Activated CD4-positive, alpha-beta T cell treated with anti-CD3 and anti-CD28 coated beads, Interleukin-2, amount 10 ng/mL, durations not matched to agents 7 days and 5 days (primary cell): ENCODE data around the gene ZNF416. TPM values are rescaled to one million over a fixed set of nuclear protein-coding genes. Genes with fewer than 3 reads are reported as not detected.

Experiments used
- CTCF ChIA-PET: fragments of 350-600 bp; sonication (Branson Sonifier 250); formaldehyde crosslinking; loops from one replicate; lab custom pipeline; 2021; ENCODE audit warnings: antibody characterized with exemption; lab: Charles Lee
- POLR2A ChIA-PET: fragments of 350-600 bp; sonication (Branson Sonifier 250); formaldehyde crosslinking; loops from one replicate; lab custom pipeline; 2021; ENCODE audit warnings: antibody characterized with exemption; lab: Charles Lee
- DNase-seq: peaks from one replicate; pipeline ENCODE4 v3.0.0-alpha.2; 2020
- H3K27ac Mint-ChIP-seq: one replicate; pipeline ENCODE4 v1.8.0; 2021; ENCODE audit warnings: mild to moderate bottlenecking, moderate library complexity, mixed read lengths
- H3K27me3 Mint-ChIP-seq: one replicate; pipeline ENCODE4 v1.8.0; 2021; ENCODE audit warnings: mixed read lengths
- H3K36me3 Mint-ChIP-seq: one replicate; pipeline ENCODE4 v1.8.0; 2021; ENCODE audit warnings: low read depth, mixed read lengths
- H3K4me1 Mint-ChIP-seq: one replicate; pipeline ENCODE4 v1.8.0; 2021; ENCODE audit warnings: mixed read lengths
- H3K4me3 Mint-ChIP-seq: one replicate; pipeline ENCODE4 v1.8.0; 2021; ENCODE audit warnings: mild to moderate bottlenecking, moderate library complexity, mixed read lengths
- H3K9me3 Mint-ChIP-seq: one replicate; pipeline ENCODE4 v1.8.0; 2021; ENCODE audit warnings: mixed read lengths
- total RNA-seq, 2 experiments: library from RNA; stranded (reverse); gene quantifications; one replicate each; pipeline ENCODE4 v1.2.3, GENCODE V29; 2021

Gene ZNF416
- total RNA-seq, 2 experiments from 2014 or later: 7.2 to 7.8 TPM

- ChIA-PET POLR2A (no interaction called here), CTCF (no interaction called here)
- Mint-ChIP-seq H3K36me3 (peaks cover 96% of the 10 kb centered on the region), H3K27me3 (no peaks in the 10 kb centered on the region), H3K9me3 (peaks cover 81% of the 10 kb centered on the region), H3K4me3 (no peak overlapping the region), H3K4me1 (no peaks in the 10 kb centered on the region), H3K27ac (no peak overlapping the region)
- no peak for DNase-seq
Observed at GRCh38 chr19:57546513-57546912, 32.2 kb downstream of the ZNF416 start.

- H3K27ac Mint-ChIP-seq: no peak overlapping the region
- H3K36me3 Mint-ChIP-seq: peaks cover 93% of the 10 kb centered on the region
- DNase-seq: no peak
- no peaks in the 10 kb centered on the region for H3K27me3 Mint-ChIP-seq
- ChIA-PET CTCF (no interaction called here), POLR2A (no interaction called here)
- peaks cover 78% of the 10 kb centered on the region for H3K9me3 Mint-ChIP-seq
- no peaks in the 10 kb centered on the region for H3K4me1 Mint-ChIP-seq
- H3K4me3 Mint-ChIP-seq: no peak overlapping the region
Observed at GRCh38 chr19:57537953-57538547, 40.7 kb downstream of the ZNF416 start.

GRCh38 chr19:57527136-57527881 lies 51.4 kb downstream of the ZNF416 start, which contains the start of gene ZNF549:
TSS of gene ZNF549 (plus strand) at chr19:57527356. CDS start at chr19:57527574, 218 bp downstream.
- H3K36me3 Mint-ChIP-seq: peaks cover 42% of the 10 kb centered on the region
- ChIA-PET CTCF (interaction anchor here (0.6 kb wide), 2 partner anchors 20 to 121 kb away, joined by 3 read pairs; no protein-coding TSS in a partner anchor), POLR2A (no interaction called here)
- peaks cover 50% of the 10 kb centered on the region for H3K9me3 Mint-ChIP-seq
- DNase-seq: peak; percentile 92
- H3K27ac Mint-ChIP-seq: peak within 1 kb of the TSS; percentile 92
- H3K27me3 Mint-ChIP-seq: no peaks in the 10 kb centered on the region
- peaks cover 21% of the 10 kb centered on the region for H3K4me1 Mint-ChIP-seq
- peak within 1 kb of the TSS; percentile 92 for H3K4me3 Mint-ChIP-seq

Other genes starting within 250 kb of the ZNF416 start
- gene ZNF304, start 227.6 kb downstream of the ZNF416 start, total RNA-seq: 1 to 10 TPM; 9.0 TPM
- gene TRAPPC2B, start 215.4 kb downstream of the ZNF416 start, total RNA-seq: 10 to 100 TPM in 1 of 2 experiments, 1 to 10 TPM in 1; 9.0 to 10.3 TPM
- 1 to 10 TPM; 4.6 TPM for gene ZNF547, start 215.4 kb downstream of the ZNF416 start, total RNA-seq
- gene ZNF548, start 189.1 kb downstream of the ZNF416 start, total RNA-seq: 10 to 100 TPM; 29.1 to 31.8 TPM
- gene ZNF17, start 167.8 kb downstream of the ZNF416 start, total RNA-seq: 10 to 100 TPM; 14.3 to 15.7 TPM
- gene ZNF749, start 143.6 kb downstream of the ZNF416 start, total RNA-seq: 10 to 100 TPM; 11.2 to 12.5 TPM
- under 1 TPM; 0.15 to 0.21 TPM for gene VN1R1, start 121.8 kb downstream of the ZNF416 start, total RNA-seq
- gene ZNF772, start 101.3 kb downstream of the ZNF416 start, total RNA-seq: 1 to 10 TPM; 9.0 to 9.2 TPM
- 10 to 100 TPM in 1 of 2 experiments, 1 to 10 TPM in 1; 9.8 to 11.4 TPM for gene ZNF419, start 91.2 kb downstream of the ZNF416 start, total RNA-seq
- 10 to 100 TPM; 10.6 to 11.0 TPM for gene ZNF773, start 79.0 kb downstream of the ZNF416 start, total RNA-seq
- 1 to 10 TPM; 9.0 to 9.1 TPM for gene ZNF549, start 51.6 kb downstream of the ZNF416 start, total RNA-seq
- 10 to 100 TPM; 12.6 to 16.0 TPM for gene ZNF550, start 19.0 kb downstream of the ZNF416 start, total RNA-seq
- gene ZIK1, start 5.2 kb upstream of the ZNF416 start, total RNA-seq: 1 to 10 TPM; 8.2 to 8.4 TPM
- gene ZNF530, start 21.0 kb upstream of the ZNF416 start, total RNA-seq: 10 to 100 TPM; 10.3 to 12.1 TPM
- gene ZNF134, start 35.3 kb upstream of the ZNF416 start, total RNA-seq: 10 to 100 TPM; 13.7 to 15.4 TPM
- 10 to 100 TPM; 16.5 to 17.9 TPM for gene ZNF211, start 54.3 kb upstream of the ZNF416 start, total RNA-seq
- not detected for gene ZSCAN4, start 90.0 kb upstream of the ZNF416 start, total RNA-seq
- 10 to 100 TPM; 13.4 to 16.2 TPM for gene ZNF551, start 103.1 kb upstream of the ZNF416 start, total RNA-seq
- 1 to 10 TPM; 5.0 to 5.8 TPM for gene ZNF154, start 130.3 kb upstream of the ZNF416 start, total RNA-seq
- 10 to 100 TPM; 13.9 to 14.4 TPM for gene ZNF671, start 148.7 kb upstream of the ZNF416 start, total RNA-seq
- gene ZNF776, start 167.9 kb upstream of the ZNF416 start, total RNA-seq: 10 to 100 TPM; 16.1 to 21.4 TPM
- gene ZNF586, start 190.8 kb upstream of the ZNF416 start, total RNA-seq: 10 to 100 TPM; 26.8 to 28.4 TPM
- gene ZNF552, start 236.0 kb upstream of the ZNF416 start, total RNA-seq: 10 to 100 TPM in 1 of 2 experiments, 1 to 10 TPM in 1; 8.7 to 10.0 TPM